ENCODE results near the gene CAMK2B.

GRCh38 chr7:44368455-44368854 lies 43.1 kb upstream of the CAMK2B start:
- TF ChIP-seq CTCF (IDR thresholded peaks at IDR 0.05) (no peak), FOSL2 (IDR thresholded peaks at IDR 0.05) (no peak), FOSL2 (CRISPR knock-in tag; IDR thresholded peaks at IDR 0.05) (no peak), USF2 (IDR thresholded peaks at IDR 0.05) (no peak), MAZ (IDR thresholded peaks at IDR 0.05; ENCODE audit: borderline replicate concordance, low read depth, low read length) (no peak)
